C4-2B (cell line): ENCODE results near the gene ZNRD2.

Experiments
- ZFX ChIP-seq: fragments of 450-650 bp; IDR thresholded peaks from 2 replicates; pipeline ENCODE4 v1.6.1; 2017
- TF ChIP-seq, protein P1 (sequence below): fragments of 450-650 bp; conservative IDR thresholded peaks from 2 replicates; pipeline ENCODE4 v1.5.1; 2017; ENCODE audit warnings: mild to moderate bottlenecking

DNA sequence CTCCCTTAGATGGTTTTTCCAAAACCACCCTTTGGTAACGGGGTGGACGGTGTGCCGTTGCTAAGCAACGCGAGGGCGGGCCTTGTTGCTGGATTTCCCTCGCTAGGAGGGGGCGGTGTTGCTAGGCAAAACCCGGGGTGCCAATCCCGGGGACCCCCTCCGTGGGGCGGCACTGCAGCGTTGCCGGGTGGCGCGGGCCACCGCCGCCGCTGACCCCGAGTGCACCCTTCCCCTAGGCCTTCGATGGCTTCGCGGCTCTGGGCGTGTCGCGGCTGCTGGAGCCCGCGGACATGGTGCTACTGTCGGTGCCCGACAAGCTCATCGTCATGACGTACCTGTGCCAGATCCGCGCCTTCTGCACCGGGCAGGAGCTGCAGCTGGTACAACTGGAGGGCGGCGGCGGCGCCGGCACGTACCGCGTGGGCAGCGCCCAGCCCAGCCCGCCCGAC, 14.5 kb downstream of the ZNRD2 start:
- TF ChIP-seq, protein P1, sequence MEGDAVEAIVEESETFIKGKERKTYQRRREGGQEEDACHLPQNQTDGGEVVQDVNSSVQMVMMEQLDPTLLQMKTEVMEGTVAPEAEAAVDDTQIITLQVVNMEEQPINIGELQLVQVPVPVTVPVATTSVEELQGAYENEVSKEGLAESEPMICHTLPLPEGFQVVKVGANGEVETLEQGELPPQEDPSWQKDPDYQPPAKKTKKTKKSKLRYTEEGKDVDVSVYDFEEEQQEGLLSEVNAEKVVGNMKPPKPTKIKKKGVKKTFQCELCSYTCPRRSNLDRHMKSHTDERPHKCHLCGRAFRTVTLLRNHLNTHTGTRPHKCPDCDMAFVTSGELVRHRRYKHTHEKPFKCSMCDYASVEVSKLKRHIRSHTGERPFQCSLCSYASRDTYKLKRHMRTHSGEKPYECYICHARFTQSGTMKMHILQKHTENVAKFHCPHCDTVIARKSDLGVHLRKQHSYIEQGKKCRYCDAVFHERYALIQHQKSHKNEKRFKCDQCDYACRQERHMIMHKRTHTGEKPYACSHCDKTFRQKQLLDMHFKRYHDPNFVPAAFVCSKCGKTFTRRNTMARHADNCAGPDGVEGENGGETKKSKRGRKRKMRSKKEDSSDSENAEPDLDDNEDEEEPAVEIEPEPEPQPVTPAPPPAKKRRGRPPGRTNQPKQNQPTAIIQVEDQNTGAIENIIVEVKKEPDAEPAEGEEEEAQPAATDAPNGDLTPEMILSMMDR: no peak
- no peak for TF ChIP-seq ZFX
